Measurements from ENCODE around the gene CCND1.
"Not testable (repeated sequence)": the region's sequence is repeated elsewhere in the genome, so short reads cannot be mapped to it uniquely, and the experiment has no call there.

CCND1 gene

DNA sequence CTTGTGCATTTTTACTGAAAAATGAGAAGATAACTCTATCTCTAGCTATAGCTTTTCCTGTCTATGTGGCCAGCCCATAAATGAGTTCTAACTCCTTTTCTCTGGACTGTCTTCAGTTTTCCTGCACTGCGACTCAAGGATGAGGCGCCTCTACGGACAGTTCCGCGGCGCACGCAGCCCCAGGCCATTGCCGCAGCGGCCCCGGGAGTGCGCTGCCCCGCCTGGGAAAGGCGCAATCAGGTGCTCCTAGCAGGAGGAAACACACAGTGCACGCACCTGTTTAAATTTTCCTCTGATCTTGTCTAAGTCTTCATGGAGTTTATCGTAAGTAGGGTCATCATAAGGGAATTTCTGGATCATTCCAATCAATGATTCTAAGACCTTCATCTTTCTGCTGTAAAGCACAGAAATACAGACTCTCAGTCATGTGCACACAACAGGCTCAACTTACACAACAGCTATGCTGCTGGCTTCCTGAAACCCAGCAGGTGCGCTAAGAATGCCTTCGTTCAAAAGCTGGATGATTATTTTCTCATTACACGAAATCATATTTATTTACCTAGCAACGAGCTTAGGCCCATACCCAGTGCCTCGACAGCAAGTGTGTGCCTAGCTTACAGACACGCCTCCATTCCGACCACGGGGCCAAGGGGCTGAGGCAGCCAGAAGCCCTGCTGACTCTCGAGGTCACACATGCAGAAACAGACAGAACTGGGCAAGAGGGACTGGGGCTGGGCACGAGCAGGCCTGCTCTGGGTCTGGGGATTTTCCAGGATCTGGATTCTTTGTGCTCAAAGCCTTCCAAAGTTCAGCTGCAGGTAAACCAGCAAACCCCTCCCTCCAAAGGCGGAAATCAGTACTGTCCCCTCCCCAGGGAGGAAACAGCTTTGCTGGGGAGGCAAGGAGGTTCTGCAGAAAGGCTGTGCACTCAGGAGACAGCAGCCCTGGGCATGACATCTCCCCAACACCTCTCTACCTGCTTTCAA lies 27.0 kb downstream of the CCND1 start:
- DNase-seq: no peak

DNA sequence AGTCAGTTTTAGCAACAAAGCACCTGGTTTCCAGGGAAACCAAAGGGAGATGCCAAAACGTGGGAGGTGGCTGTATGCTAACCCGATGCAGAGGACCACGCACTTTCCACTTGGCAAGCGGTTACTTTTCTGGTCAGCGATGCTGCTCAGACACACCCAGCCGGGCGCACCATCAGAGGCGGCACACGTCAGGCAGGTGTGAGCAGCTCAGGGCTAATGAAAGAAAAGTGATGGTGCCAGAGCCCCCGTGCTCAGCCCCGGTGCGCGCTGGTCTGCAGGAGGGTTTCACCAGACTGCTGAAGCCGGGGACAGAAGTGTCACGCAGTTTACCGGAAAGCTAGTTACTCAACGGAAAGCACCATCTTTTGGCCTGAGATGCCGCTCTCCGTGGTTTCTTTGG lies 28.5 kb downstream of the CCND1 start:
- DNase-seq: no peak

DNA sequence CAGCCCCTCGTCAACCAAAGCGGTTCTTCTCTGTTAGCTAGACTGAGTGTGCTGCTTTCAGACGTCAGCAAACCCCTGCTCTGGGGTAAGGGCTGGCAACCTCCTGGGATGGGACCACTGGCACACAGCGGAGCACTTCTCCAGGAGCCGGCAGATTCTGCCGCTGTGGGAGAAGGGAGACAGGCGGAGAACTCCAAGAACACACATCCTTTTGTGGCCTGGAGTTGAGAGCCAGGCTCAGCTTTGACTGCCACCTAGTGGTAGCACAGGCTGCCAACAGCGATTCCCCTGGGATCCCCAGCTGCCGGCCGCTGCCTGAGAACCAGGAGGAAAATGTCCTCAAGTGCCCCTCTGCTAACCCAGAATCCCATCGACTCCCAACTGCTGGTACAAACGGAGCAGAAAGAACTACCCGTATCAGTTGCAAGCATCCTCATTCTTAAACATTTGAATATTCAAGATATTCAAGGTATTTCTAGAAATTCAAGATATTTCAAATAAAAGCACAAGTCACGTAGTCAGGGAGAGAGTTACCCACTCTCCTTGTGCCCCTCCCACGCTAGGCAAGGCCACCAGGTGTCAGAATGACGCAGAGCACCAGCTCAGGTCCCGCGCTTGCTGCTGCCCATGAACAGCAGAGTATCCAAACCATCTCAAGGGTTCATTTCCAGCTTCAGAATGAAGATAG lies 29.3 kb downstream of the CCND1 start:
- DNase-seq: peak; percentile 78

DNA sequence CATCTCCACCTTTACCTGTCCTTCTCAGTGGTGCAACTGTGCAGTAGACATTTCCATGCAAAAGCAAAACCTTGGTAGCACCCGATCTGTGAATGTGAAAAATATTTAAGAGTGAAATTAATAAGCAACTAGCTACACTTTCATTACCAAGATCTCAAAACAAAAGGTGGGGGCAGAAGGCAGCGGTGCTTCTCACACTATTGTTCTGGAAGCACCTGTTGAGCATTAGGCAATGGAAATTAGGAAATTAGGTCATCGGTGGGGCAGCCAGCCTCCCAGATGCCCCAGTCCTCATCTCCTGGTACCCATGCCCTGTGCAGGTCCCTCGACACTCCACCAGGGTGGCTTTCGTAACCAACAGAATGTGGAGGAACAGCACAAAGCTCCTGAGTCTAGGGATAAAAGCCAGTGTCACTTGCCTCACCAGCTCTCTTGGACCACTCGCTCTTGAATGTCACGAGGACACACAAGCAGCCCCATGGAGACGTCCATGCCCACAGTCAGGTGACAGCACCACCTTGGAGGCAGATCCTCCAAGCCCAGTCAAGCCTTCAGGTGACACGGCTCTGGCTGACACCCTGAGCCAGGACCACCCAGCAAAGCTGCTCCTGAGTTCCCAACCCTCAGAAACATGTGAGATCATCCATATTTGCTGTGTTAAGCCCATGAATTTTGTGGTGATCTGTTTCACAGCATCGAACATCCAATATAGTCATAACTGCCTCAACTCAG lies 30.9 kb downstream of the CCND1 start:
- DNase-seq: no peak

DNA sequence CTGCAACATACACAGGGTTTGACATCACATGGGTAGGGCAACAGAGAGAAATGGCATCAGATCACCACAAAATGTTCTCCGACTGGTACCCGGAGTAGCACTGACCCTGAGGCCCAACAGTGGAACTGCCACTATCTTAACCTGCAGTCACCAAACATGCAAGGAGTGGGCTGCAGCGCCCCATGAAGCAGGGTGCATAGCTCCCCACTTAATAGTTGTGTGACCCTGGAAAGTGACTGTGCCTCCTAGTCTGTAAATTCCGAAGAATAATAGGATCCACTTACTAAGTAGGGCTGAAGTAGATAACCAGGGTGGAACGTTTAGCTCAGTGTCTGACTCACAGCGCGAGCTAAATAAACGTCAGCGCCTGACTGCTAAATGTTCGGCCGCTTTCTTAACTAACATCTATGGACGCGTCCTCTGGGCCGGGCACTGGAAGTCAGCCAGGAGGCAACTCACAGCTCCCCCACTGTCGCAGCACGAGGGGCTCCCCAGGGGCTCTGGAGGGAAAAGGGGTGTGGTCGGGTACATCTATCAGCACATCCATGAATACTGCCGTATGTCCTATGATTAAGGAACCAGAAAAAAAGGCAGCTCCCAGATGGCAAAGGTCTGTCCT lies 33.4 kb downstream of the CCND1 start:
- DNase-seq: peak; percentile 74

DNA sequence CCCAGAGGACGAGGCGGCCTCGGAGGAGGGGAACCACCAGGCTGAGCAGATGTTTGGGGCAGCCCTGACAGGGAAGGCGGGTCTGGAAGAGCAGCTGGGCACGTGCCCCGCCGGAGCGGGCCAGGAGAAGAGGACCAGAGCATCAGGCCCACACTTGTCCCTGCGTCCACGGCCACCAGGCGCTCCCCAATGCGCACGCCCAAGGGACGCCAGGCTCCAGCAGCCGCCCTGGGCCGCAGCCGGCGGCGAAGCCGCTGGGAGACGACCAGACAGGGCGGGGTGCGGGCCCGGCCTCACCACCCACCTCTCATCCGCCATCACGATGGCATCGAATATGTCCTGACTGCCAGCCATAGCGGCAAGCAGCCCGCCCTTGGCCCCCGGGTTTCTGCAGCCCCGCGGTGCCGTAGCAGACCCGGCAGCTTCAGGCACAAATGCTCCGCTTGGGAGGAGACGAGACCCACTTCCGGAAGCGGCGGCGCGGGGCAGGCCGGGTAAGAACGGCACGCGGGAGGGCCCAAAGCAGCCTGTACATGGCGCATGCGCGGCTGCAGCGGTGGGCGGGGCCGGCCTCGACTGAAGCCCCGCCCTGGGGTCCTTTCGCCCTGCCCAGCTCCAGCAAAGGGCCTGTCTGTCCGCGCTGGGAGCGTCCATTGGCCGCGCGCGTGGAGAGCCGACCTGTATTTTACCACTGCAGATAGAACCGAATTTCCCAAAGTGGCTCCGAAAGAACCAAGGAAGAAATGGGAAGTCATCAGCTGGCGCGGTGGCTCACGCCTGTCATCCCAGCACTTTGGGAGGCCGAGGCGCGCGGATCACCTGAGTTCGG lies 34.1 kb downstream of the CCND1 start, which contains the start of gene LTO1:
TSS of gene LTO1 (minus strand) at position 468 of the 829 bp plus-strand sequence. CDS start at position 354, 114 bp downstream.
- peak; percentile 95 for DNase-seq

DNA sequence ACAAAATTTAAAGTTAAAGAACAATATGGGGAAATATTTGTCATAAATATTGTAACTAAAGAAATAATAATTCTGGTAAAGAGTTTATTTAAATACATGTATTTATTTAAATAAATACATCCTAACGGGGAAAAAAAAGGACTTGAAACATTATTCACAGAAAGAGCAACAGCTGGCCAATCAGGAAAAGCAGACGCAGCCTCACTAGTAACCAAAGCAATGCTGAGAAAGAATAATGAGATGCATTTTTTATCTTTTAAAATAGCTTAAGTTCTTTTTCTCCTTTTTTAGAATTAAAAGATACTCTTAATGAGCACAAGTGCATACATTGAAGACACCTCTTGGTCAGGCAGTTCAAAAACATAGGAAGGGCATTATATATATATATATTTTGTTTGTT lies 36.8 kb downstream of the CCND1 start:
- DNase-seq: no peak

DNA sequence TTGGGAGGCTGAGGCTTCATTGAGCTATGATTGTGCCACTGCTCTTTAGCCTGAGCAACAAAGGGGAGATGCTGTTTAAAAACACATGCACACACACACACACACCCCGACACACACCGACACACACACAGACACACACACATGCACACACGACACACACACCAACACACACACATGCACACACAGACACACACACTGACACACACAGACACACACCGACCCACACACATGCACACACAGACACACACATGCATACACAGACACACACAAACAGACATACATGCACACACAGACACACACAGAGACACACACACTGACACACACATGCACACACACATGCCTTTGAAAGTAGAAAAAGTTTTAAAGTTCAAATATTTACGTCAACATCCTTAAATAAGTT lies 39.7 kb downstream of the CCND1 start:
- no peak for DNase-seq

DNA sequence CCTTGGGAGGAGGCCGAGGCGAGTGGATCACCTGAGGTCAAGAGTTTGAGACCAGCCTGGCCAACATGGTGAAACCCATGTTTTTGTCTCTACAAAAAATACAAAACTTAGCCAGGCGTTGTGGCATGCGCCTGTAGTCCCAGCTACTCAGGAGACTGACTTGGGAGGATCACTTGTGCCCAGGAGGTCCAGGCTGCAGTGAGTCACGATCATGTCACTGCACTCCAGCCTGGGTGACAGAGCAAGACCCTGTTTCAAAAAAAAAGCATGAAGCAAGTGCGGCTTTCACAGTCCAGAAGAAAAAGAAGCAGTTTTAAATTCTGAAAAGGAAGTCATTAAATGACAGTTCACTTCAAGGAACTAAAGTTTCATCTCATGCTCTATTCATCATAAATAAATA lies 41.3 kb downstream of the CCND1 start:
- DNase-seq: no peak

DNA sequence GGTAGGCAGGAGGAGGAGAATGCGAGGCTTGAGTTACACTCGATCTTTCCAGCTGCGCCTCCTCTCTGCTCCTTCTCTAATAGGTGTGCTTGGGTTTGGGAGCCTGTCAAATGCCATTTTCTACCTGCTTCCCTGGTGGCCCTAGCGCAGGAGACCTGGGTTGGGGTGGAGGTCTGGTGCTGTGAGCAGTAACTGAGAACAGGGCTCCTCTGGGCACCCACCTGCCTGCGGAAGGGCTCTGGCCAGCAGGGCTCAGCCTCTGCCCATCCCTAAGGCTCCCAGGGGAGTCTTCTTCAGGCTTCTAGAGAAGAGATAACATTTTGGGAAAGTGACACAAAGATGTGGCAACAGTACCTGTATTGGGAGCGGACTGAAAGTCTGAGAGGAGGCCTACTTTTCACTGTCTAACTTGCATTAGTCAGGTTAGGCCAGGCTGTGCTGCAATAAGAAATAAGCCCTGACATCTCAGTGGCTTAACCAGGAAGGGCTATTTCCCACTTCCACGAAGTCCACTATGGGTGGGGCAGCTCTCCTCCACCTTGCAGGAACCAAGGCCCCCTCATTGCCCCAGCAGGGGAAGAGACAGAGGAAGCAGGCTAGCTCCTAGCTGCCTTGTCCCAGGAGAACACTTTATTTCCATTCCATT lies 41.8 kb downstream of the CCND1 start:
- DNase-seq: no peak

DNA sequence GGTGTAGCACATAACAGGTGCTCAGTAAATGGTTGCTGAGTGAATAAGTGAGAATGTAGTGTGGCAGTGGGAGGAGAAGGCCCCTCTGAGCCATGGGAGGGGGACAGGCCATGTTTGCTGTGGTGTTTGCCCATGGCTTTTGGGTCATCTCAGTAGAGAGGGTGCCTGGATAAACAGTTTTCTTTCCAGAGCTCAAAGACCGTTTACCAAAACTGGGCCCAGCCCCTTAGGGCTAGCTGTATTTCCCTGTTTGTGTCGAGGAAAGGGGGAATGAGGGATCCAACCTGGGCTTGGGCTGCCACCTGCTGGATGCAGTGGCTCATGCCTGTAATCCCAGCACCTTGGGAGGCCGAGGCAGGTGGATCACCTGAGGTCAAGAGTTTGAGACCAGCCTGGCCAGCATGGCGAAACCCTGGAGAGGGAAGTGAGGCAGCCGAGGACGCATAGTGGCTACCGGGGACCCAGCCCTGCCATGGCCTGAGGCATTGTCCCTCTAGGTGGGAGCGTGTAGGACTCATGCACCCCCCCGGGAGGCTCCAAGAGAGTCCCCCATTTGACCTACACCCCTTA lies 42.9 kb downstream of the CCND1 start:
- no peak for DNase-seq

DNA sequence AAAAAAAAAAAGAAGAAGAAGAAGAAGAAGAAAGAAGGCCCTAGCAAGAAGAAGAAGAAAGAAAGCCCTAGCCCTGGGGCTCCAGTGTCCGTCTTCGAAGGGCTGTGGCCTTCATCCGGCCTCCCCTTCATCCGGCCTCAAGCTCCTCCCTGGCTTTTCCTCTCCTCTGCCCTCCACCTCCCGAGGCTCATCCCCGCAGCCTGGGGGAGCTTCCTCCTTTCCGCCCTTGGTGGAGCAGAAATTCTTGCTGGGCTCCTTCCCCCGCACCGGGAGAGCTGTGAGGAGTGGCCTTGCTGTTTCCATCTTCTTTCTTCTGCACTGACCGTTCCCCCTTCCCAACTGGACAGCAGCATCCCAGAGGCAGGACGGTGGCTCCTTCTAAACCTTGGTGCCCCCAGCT lies 43.7 kb downstream of the CCND1 start:
- no peak for DNase-seq

DNA sequence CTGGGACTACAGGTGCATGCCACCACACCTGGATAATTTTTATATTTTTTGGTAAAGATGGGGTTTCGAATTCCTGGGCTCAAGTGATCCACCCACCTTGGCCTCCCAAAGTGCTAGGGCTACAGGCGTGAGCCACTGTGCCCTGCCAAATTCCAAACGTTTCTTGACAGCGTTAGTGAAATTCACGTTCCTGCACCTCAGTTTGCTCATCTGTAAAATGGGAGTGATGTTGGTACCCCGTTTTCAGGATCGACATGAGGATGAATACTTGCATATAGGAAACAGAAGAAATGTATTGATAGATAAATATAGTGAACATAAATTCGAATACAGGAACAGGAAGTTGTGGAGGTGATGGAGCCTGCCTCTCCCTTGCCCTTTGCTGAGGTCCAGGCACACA lies 44.4 kb downstream of the CCND1 start:
- no peak for DNase-seq

DNA sequence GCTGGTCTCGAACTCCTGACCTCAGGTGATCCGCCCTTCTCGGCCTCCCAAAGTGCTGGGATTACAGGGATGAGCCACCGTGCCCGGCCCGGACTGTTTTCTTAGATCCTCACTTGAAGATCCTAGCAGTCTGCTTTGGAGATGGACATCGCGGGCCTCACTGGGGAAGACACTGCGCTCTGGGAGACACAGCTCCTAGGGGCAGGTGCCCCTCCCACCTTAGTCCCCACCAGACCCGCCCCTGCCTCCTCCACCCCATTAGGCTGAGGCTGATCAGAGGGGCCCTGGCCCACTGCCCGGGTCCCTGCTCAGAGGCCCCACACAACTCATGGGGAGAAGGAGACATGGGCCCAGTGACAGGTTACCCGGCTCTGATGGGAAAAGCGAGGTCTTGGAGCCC lies 45.5 kb downstream of the CCND1 start:
- DNase-seq: no peak

DNA sequence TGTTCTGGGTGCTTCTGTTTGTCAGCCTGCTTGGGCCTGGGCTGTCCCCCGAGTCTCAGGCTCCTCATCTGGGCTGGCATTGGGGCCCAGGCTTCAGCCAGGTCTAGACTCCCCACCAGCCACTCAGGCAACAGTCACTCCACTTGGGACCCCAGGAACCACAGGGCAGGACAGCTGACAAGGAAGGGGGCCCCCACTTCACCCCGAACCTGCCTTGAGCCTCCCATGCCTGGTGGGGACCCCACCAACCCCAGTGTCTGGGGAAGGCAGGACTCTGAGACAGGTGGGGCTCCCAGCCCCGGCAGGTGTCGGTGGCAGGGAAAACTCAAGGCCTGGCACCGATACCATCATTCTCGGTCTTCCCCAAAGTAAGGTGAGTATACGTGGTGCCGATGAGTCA lies 45.9 kb downstream of the CCND1 start:
- DNase-seq: no peak

DNA sequence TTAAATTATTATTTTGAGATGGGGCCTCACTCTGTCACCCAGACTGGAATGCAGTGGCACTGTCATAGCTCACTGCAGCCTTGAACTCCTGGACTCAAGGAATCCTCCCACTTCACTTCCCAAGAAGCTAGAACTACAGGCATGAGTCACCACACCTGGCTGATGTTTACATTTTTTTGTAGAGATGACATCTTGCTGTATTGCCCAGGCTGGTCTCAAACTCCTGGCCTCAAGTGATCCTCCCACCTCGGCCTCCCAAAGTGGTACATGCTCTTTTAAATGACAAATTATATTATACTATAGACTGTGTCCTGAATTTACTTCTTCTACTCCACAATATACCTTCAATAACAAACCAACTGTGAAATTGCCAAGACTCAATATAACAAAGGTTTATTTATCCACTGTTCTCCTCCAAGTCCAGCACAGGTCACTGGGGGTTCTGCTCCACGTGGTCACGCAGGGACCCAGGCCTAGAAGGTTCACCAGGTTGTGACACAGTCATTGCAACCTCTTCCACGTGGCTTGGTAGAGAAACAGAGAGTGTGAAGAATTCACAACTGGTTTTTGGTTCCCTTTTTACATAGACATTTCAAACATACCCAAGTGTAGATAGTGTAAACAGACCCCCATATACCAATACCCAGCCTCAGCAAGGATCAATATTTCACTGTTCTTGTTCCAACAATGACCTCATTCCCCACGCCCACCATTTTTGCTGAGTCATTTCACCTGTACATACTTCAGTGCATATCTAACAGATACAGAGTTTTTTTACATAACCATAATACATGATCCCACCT lies 47.2 kb downstream of the CCND1 start:
- not testable (repeated sequence) for DNase-seq

DNA sequence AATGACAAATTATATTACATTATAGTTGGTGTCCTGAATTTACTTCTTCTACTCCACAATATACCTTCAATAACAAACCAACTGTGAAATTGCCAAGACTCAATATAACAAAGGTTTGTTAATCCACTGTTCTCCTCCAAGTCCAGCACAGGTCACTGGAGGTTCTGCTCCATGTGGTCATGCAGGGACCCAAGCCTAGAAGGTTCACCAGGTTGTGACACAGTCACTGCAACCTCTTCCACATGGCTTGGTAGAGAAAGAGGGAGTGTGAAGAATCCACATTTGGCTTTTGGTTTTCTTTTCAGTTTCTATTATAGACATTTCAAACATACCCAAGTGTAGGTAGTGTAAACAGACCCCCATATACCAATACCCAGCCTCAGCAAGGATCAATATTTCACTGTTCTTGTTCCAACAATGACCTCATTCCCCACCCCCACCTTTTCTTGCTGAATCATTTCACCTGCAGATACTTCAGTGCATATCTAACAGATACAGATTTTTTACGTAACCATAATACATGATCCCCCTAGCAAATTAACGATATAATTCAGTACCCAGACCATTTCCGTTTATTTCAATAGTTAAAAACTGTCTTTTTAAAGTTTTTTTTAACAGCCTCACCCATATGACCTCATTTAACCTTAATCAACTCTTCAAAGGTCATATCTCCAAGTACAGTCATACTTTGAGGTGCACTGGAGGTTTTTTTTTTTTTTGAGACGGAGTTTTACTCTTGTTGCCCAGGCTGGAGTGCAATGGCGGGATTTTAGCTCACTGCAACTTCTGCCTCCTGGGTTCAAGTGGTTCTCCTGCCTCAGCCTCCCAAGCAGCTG lies 48.7 kb downstream of the CCND1 start:
- DNase-seq: no peak

DNA sequence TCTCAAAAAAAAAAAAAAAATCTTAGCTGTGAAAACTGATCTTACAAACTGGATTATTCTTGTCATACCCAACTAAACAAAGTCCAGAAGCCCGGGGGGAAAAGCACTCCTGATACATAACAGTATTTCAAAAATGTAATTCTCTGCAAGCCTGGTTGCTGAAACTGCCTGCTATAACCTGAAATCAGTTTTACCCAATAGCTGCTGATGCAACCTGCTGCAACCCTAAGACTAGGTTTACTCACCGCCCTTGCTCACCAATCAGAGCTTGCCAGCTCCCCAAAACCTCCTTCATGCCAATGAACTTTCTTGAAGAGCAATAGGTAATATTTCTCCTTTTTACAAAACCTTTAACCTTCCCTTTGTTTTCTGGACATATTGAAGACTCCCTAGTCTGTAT lies 50.5 kb downstream of the CCND1 start:
- peak; percentile 43 for DNase-seq

DNA sequence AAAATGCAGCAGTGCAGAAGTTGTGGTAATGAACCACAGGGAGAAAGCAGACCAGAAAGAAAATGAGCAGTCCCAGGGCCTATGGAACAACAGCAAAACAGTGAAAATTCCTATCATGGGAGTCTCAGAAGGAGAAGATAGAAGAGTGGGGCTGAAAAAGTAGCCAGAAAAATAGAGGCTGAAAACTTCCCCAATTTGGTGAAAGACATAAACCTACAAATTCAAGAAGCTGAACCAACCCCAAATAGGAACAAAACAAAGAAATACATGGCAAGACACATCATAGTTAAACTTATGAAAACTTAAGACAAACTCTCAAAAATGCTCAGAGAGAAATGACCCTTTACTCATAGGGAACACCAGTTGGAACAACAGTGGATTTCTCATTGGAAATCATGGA lies 51.5 kb downstream of the CCND1 start:
- DNase-seq: no peak

All from EL (cell line).